ENCODE data around the gene SLC6A5.

SLC6A5 gene

DNA sequence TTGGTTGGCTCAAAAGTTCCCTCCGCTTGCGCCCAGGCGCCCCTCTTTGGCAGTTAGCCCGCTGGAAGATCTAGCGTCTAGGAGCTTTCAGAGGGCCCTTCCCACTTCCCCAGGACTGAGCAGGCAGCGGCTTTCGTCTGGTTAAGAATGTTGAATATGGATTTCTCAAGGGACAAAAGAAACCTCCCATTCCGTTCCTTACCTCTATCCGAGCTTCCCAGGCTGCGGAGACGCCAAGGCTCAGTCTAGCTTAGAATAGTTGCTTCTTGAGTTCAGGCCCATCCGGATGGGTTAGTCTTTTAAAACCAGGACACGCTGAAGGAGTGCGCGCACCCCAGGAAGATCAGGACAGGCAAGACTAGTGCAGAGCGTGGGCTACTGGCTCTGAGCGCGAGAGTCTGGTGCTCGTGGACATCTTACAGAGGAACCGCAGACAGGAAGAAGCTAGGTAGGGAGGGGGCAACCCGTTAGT is 71.6 kb downstream of the SLC6A5 start:
- no peaks in the 10 kb centered on the region for H3K9me3 ChIP-seq
- no peaks in the 10 kb centered on the region for H3K36me3 ChIP-seq (replicated peaks)
- H3K27me3 ChIP-seq (ENCODE audit: low read depth): peaks cover 25% of the 10 kb centered on the region; the same call in 1 of the 2 replicates
- peaks cover 21% of the 10 kb centered on the region for H3K4me1 ChIP-seq
- DNase-seq (ENCODE audit: low spot score in 2 of 2): peak in 1 of 2 experiments; percentile 51
- in situ Hi-C loops (cut with MboI; ENCODE audit: low sequenced_read_pairs): loop anchor here (25.0 kb wide), 1 partner anchor 841 kb away; no protein-coding TSS in a partner anchor
- peak overlapping the region; percentile 48; the same call in 1 of the 2 replicates for H3K4me3 ChIP-seq

DNA sequence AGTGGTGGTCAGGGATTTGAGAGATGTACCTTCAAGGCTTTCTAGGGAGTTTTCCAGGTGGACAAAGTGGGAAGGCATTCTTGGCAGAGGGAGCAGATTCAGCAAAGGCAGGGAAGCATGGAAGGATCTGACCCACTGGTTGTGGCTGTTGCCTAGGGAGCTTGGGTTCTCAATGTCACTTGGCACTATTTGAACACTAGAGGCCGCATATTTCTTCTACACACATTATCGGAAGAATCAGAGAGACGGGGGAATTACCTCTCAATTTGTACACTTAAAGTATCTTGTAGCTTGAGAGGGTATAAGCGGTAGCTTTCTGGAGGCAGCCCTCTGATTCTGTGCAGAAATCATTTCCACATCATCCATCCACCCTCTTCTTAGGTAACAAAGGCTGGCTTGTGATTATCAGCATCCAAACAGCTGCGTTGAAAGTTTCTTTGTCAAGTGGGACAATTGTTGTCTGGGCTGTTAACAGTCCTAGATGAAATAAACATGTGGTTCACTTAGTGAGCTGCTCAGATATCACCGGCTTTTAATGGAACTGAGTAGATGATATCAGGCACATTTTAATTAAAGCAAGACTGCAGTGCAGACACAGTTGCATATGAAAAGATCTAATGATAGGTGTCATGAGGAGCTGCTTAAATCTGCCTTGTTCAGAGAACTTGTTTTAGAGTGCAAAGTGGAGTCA is 72.6 kb downstream of the SLC6A5 start:
- H3K4me1 ChIP-seq: peaks cover 21% of the 10 kb centered on the region
- in situ Hi-C loops (cut with MboI; ENCODE audit: low sequenced_read_pairs): loop anchor here (25.0 kb wide), 1 partner anchor 840 kb away; no protein-coding TSS in a partner anchor
- H3K36me3 ChIP-seq (replicated peaks): no peaks in the 10 kb centered on the region
- DNase-seq (ENCODE audit: low spot score in 2 of 2): peak; percentile 61 to 77
- no peaks in the 10 kb centered on the region for H3K9me3 ChIP-seq
- no peak overlapping the region; the same call in 1 of the 2 replicates for H3K4me3 ChIP-seq
- H3K27me3 ChIP-seq (ENCODE audit: low read depth): peaks cover 25% of the 10 kb centered on the region; the same call in 1 of the 2 replicates

DNA sequence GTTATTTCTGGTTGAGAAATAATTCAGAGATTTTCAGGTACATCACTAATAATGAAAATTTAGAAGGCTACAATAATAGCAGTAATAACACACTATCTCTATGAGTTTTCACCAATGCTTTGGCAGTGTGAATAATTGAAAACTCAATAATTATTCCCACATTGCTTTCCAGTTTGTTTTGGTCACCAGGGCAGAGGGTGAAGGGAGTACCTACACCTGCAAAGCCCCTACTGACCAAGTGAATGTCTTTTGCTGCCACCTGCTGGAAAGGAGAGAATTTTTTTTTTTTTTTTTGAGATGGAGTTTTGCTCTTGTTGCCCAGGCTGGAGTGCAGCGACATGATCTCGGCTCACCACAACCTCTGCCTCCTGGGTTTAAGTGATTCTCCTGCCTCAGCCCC is 73.2 kb downstream of the SLC6A5 start:
- no peaks in the 10 kb centered on the region for H3K36me3 ChIP-seq (replicated peaks)
- peak; percentile 37 to 40 for DNase-seq (ENCODE audit: low spot score in 2 of 2)
- H3K9me3 ChIP-seq: no peaks in the 10 kb centered on the region
- peaks cover 25% of the 10 kb centered on the region; the same call in 1 of the 2 replicates for H3K27me3 ChIP-seq (ENCODE audit: low read depth)
- H3K4me1 ChIP-seq: peaks cover 21% of the 10 kb centered on the region
- no peak overlapping the region for H3K4me3 ChIP-seq
- in situ Hi-C loops (cut with MboI; ENCODE audit: low sequenced_read_pairs): loop anchor here (25.0 kb wide), 1 partner anchor 840 kb away; no protein-coding TSS in a partner anchor

DNA sequence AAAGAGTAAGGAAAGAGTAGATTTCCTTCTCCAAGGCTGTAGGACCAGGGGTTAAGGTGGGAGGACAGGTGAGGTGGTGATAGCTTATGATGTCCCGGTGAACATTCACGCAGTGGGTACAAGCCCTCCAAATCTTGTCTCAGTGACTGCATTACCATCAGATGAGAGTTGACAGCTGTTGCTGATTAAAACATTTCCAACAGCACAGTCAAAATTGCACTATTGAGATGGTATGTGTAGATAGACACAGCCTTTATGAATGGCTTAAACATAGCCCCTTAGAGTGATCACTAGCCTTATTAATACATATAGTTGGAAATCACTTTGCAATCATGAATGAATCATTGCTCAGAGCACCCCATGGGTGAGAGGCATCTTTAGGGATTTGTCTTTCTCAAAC is 77.2 kb downstream of the SLC6A5 start:
- H3K4me3 ChIP-seq: no peak overlapping the region
- no peaks in the 10 kb centered on the region for H3K27me3 ChIP-seq (ENCODE audit: low read depth)

DNA sequence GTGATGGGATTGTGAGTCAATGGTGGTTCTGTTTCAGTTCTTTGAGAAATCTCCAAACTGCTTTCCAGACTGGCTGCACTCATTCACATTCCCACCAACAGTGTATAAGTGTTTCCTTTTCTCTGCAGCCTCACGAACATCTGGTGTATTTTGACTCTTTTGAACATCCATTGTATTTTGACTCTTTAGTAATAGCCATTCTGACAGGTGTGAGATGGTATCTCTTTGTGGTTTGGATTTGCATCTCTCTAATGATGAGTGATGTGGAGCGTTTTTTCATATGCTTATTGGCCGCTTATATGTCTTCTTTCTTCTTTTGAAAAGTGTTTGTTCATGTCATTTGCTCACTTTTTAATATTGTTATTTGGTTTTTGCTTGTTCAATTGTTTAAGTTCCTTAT is 89.4 kb downstream of the SLC6A5 start:
- DNase-seq (ENCODE audit: low spot score in 2 of 2): peak; percentile 50 to 88
- Histone ChIP-seq H3K9me3 (no peaks in the 10 kb centered on the region), H3K4me3 (no peak overlapping the region), H3K36me3 (replicated peaks) (no peaks in the 10 kb centered on the region), H3K4me1 (peaks cover 5% of the 10 kb centered on the region), H3K27me3 (ENCODE audit: low read depth) (no peaks in the 10 kb centered on the region)
- in situ Hi-C loops (cut with MboI; ENCODE audit: low sequenced_read_pairs): no loop called here

More for the DNA sequence above, 77.2 kb downstream of the SLC6A5 start:
- DNase-seq (ENCODE audit: low spot score in 2 of 2): no peak
- in situ Hi-C loops (cut with MboI; ENCODE audit: low sequenced_read_pairs): no loop called here
- no peaks in the 10 kb centered on the region for H3K9me3 ChIP-seq
- H3K36me3 ChIP-seq (replicated peaks): no peaks in the 10 kb centered on the region
- H3K4me1 ChIP-seq: peaks cover 22% of the 10 kb centered on the region

DNA sequence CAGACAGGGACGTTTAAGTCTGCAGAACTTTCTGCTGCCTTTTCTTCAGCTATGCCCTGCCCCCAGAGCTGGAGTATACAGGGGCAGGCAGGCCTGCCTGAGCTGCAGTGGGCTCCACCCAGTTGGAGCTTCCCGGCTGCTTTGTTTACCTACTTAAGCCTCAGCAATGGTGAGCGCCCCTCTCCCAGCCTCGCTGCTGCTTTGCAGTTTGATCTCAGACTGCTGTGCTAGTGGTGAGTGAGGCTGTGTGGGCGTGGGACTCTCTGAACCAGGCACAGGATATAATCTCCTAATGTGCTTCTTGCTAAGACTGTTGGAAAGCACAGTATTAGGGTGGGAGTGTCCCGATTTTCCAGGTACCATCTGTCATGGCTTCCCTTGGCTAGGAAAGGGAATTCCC is 108.5 kb downstream of the SLC6A5 start:
- no peaks in the 10 kb centered on the region for H3K36me3 ChIP-seq (replicated peaks)
- DNase-seq (ENCODE audit: low spot score in 2 of 2): peak; percentile 0 to 22
- H3K9me3 ChIP-seq: peaks cover 3% of the 10 kb centered on the region
- H3K4me3 ChIP-seq: no peak overlapping the region
- H3K27me3 ChIP-seq (ENCODE audit: low read depth): no peaks in the 10 kb centered on the region
- in situ Hi-C loops (cut with MboI; ENCODE audit: low sequenced_read_pairs): no loop called here
- no peaks in the 10 kb centered on the region for H3K4me1 ChIP-seq

All from HAP-1 (cell line).